SH-SY5Y (cell line): ENCODE measurements around the gene SOX1.

Source experiments
- GATA2 ChIP-seq: IDR thresholded peaks from 2 replicates; pipeline ENCODE4 v1.6.1; 2011; ENCODE audit warnings: mild to moderate bottlenecking, low read depth, low read length
- GATA3 ChIP-seq: IDR thresholded peaks from 2 replicates; pipeline ENCODE4 v1.6.1; 2011; ENCODE audit warnings: low read depth, mild to moderate bottlenecking, low read length, moderate library complexity

DNA sequence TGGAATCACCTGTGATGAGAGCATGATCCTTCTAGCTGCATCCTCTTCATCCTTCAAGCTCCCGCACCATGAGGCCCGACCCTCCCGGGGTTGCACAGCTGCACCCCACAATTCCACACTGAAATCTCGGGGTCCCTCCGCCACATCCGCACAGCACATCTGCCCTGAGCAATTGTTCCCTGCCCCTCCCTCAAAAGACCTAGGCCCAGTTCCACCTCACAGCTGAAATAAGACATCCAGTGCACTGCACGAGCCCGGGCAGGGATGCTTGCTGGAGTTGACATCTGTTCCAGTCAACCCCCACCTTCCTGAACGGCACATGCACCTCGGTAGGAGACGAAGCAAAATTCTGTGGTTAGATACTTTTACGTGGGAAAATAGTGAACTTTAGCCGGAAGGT is 14.7 kb upstream of the SOX1 start:
- TF ChIP-seq GATA2 (no peak), GATA3 (no peak)
